NT2/D1 (cell line): ENCODE results near the gene AMBRA1.

Experiments used
- YY1 ChIP-seq: IDR thresholded peaks from 2 replicates; pipeline ENCODE4 v1.6.1; 2011; ENCODE audit not compliant: insufficient read length, insufficient read depth
- ZNF274 ChIP-seq: IDR thresholded peaks from 2 replicates; pipeline ENCODE4 v1.6.1; 2011; ENCODE audit warnings: mild to moderate bottlenecking, low read depth, low read length

- TF ChIP-seq YY1 (no peak), ZNF274 (no peak)
Observed at GRCh38 chr11:46363031-46363407, 230.8 kb downstream of the AMBRA1 start.
